WTC11 (cell line): ENCODE results near the gene FHIT.

Experiments used
- CTCF ChIP-seq: fragments of 200-600 bp; IDR thresholded peaks from 2 replicates; pipeline ENCODE4 v1.8.0; 2022; ENCODE audit warnings: antibody characterized with exemption
- E2F5 ChIP-seq: sonication (generic); formaldehyde crosslinking; IDR thresholded peaks from 2 replicates; pipeline ENCODE4 v1.8.1; 2022; ENCODE audit warnings: mild to moderate bottlenecking, moderate library complexity, missing genetic modification reagents

DNA sequence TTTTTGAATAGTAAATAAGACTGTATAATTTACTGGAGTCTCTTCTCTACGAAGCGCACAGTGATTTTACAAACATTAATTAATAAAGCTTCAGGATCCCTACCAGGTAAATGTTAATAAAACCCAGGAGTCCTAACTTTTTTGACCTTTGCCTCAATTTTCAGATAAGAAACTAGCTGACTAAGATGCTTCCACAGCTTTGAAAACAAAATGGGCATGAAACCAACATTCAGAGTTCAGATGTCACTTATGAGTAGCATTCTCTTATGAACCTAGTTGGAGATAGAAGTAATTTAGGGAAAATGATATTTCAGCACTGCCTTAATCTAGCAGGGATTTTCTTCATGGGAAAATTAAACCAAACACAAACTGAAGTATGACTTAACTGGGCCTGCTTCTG lies 13.0 kb upstream of the FHIT start:
- TF ChIP-seq CTCF (no peak), E2F5 (CRISPR knock-in tag) (no peak)
